HG03280 (cell line): ENCODE measurements around the gene METTL25B.

Experiments
- ATAC-seq: cut with Tn5 transposase; IDR thresholded peaks from one replicate; pipeline ENCODE4 v1.9.1; 2021; ENCODE audit warnings: mild to moderate bottlenecking, moderate library complexity; ENCODE audit not compliant: unreplicated experiment

Gene METTL25B

DNA sequence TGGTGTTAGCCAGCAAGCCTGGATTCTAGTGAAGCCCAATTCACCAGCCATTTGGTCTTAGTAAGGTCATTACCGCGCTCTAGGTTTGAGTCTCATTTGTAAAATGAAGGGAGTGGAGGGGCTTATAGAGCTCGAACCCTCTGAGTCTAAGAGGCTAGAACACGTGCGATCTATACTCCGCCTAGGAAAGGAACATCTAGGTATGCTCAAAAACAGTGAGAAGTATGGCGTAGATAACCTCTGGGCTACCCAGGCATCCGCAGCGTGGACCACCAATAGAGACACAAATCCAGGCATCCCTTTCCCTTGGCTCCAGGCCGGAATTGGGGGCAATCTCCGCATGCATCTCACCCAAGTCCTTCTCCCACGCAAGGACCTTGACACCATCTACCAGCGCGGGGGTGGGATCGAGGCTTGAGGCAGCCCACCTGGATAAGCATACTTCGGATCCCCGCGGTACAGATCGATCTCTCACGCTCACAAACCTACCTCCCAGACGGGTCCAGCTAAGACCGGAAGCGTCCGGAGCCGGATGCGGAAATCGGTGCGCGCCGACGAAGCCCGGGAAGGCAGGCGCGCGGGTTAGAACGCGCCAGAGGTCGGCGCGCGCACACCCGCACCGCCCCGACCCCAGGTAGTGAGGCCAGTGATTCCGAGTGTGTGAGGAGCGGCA is at the start of gene METTL25B:
Gene METTL25B (plus strand): TSS at position 544 of the 673 bp plus-strand sequence. CDS start 636 bp downstream, outside the sequence.
- ATAC-seq, result peak; percentile 51

DNA sequence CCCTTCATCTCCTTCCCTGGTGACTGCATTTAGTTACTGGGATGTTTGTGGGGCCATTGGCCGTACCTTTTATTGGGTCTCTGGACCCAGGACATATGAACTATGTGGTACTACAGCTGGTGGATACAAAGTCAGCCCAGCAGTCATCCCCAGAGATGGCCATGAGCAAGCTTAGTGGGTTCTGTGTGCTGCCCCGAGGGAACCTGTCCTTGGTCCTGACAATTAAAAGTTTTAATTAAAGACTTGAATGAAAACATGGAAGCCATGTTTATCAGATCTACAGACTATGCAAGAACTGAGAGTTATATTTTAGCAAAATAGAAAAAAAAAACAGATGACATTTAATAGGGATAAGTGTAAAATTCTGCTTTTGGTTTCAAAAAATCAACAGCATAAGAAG is 48.2 kb upstream of the METTL25B start:
- ATAC-seq, result no peak

DNA sequence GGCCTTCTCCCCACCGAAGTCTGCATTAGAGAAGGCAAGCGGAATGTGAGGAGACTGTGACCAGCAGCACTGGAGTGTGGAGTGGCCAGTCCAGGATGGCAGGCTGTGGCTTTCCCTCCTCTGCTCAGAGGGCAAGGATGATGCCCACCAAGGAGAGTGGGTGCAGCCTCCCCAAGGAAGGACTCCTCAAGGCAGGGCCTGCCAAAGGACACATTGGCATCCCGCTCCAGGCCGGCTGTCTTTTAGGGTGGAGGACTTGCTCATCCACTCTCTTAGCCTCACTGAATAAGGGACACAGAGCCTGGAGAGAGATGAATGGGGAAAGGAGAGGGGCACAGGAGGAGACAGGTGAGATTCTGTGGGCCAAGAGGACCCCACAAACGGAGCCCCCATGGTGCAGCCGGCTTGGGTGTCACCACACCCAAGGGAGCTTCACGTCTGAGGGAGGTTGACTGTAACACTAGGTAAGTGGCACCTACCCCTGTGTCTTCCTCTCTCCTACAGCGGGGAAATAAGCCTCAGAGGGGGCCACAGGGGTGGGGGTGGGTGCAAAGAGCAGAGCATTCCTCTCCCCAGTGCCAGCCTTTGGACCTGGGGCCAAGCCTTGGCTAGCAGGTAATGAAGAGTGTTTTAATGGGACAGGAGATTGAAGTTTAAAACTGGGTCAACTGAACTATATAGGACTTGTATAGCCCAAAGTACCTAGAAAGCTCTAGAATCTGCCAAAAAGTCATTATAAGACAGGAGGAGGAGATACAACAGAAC is 46.9 kb upstream of the METTL25B start:
- ATAC-seq, result no peak

DNA sequence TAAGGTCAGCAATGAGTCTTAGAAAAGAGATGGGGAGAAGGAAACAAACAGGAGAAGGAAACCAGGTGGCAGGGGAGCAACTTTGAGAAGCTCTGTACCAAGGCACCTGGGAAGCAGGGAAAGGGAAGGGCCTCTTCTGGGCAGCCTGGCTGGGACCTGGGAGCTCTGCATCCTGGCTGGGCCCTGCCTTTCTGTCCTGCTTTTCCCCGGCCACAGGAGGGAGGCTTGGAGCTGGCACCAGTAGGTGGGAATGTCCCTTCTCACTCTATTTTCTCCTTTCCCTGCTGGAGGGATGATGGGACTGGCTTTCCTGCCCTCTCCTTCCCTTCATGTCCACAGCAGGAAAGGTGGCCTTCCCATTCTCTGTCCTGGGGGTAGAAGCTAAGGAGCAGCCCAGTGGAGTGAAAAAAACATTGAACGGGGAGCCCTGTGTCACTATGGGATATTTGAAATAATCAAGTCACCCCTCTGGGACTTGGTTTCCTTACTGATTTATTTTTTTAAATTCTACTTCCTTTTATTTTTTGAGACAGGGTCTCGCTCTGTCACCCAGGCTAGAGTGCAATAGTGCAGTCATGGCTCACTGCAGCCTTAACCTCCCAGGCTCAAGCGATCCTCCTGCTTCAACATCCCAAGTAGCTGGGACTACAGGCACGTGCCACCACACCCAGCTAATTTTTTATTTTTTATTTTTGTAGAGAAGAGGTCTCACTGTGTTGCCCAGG is 45.9 kb upstream of the METTL25B start:
- ATAC-seq, result no peak

DNA sequence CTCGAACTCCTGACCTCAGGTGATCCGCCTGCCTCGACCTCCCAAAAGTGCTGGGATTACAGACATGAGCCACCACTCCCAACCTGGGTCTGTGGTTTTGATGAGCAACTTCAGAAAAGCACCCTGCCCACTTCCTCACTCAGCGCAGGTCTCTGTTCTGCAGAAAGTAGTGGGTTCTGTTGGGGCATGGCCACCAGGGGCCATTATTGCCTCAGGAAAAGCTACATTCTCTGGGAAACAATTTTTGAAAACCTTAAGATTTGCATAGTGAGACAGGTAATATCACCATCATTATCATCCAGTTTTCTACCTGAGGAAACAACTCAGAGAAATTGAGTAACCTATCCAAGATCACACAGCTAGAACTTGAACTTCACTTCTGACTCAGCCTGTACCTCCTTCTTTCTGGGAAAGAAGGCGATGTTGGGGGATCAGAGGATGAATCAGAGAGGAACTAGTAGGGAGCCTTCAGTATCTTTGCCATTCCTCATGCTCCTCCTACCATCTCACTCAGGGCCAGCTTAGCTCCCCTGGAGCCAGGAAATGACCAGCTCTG is 44.0 kb upstream of the METTL25B start:
- ATAC-seq, result no peak

DNA sequence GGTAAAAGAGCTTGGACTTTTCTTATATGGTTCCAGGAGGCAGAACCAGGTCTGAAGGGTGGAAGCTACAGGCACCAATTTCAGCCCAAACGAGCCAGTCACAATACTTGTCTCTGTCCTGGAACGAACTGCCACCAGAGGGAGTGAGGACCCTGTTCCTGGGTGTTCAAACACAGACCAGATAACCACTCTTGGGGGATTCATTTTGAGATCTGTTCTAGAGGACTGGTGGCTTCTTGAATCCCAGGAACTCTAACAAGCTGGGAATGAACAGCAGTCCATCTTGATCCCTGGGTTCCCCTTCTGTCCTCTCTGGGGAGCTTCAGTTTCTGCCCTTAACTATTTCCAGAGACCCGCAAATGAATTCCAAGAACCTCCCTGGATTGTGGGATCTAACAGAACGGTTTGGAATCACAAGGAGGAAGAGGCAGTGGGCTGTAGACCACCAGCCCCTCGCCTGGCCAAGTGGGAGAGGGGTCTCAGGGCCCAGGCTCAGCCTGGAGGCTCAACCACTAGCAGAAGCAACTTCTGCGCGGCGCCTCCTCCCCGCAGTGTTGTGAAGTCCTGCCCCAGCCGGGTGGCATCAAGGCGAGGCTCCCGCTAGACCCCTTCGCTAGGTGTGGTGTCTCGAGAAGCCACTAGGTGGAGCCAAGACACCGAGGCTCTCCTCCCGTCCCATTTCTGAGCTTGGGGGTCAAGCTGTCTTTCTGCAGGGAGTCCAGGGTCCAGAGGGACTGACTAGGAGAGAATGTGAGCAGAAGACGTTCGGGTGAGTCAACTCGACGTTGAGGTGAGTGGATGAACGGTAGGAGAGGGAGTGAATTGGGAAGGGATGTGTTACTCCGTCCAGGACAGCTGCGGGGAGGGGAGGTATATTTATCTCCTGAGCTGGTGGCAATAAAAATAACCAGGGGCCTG is 39.0 kb upstream of the METTL25B start:
- peak; percentile 63 for ATAC-seq

DNA sequence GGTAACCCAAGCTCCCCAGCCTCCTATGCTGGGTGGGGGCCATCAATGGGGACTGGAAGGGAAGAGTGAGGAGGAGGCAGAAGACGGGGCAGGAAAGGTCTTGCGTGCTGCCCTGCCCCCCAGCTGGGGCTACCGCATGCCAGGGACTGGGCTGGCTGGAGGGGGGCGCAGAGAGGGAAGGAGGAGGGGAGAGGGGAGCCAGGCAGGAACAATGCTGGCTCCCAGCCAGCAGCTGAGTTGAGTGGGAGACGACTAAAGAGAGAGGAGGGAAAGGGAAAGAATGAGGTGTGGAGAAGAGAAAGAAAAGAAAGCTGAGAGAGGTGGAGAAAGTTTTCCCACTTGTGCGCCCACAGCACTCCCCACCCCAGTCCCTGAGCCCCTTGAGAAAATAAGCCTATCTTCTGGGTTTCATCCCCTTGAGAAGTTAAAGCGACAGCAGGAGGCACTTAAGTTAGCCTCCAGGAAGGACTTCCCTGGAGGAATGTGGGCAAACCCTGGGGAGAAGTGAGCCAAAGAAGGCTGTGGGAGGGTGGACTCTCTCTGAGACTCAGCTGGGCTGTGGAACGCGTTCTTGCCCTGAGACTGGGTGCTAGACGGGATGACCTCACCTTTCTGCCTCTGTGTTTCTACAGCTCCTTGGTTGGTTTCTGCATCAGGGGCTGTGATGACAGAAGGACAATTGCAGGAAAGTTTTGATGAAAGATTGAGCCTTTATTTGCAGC is 38.2 kb upstream of the METTL25B start:
- no peak for ATAC-seq

DNA sequence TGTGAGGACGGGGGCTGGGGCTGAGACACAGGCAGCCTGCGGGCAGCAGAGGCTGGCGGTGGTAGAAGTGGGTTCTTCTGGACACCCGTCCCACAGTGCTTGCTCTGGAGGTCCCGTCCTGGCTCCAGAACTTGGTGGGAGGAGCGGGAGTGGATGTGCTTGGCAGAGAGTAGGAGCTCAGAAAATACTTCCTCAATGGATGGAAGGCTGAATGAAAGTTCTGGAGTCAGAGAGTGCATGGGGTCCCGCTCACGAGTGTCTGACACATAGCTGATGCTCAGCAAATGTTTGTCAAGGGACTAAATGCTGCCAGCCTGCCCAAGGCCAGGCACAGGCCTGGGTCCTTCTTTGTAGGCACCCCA is 37.6 kb upstream of the METTL25B start:
- ATAC-seq, result no peak

DNA sequence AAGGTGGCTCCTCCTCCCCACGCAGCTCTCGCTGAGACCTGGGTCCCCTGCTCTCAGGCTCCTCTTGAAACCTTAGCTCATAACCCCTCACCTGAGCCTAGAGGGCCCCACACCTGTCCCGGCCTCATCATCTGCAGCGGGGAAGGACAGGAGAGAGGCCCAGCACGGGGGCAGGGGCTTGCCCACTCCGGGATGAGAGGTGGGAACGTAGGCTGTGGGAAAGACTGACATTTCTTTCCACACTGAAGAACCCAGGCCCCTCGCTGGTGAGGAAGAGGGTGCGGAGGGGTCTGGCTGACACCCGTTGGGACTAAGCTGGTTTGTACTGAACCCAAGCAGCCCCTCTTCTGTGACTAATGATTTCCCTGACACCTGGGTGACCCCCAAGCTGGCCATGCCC is 37.1 kb upstream of the METTL25B start:
- no peak for ATAC-seq

DNA sequence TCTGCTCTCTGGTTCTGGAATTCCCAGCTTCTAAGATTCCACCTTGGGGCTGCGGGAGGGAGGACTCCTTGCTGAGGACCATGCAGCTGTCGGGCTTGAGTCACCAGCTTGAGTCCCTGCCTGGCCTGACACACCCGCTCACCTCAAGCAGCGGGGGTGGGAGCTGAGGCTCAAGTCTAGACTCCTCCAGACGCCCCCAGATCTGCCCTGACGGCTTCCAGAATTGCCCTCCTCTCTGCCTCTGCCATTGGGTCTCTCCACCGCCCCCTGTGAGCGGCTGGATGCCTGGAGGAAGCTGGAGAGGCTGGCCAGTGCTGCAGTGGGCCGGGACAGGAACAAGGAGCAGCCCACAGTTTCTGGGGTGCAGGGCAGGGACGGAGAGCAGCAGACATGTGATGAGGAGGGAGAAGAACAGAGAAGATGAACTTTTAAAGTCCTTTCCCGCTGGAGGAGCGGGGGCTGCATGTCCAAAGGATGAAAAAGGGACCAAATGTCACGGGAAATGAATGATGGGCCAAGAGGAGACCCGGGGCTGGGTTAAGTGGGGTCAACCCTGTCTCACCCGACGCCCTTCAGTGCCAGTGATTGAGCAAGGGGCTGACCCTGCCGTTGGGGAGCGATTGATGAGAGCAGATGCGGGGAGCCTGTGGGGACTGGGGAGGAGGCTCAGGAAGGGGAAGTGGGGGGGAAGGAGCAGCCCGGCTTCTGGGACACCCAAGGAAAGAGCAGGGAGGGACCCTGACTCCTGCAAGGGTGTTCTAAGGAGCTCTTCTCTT is 36.4 kb upstream of the METTL25B start:
- no peak for ATAC-seq

DNA sequence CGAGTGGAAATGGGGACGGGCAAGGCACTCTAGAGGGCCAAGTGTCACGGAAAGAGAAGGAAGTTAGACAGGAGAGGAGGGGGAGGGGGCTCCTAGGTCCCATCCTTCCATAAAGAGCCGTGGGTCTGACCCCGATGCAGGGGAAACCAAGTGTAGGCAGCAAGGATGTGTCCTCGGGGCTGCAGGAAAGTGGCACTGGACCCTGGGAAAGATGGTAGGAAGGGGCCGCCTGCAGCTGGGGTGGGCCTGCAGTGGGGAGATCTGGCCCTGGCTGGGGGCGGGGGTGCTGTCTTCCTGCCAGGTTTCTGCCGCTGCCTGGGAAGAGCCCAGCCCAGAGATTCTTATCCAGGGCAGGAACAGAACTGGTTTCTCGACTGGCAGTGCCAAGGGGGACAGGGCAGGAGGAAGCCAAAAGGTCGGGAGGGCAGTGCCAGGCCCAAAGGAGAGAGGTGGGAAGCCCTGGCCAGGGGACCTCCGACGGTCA is 35.8 kb upstream of the METTL25B start:
- no peak for ATAC-seq

DNA sequence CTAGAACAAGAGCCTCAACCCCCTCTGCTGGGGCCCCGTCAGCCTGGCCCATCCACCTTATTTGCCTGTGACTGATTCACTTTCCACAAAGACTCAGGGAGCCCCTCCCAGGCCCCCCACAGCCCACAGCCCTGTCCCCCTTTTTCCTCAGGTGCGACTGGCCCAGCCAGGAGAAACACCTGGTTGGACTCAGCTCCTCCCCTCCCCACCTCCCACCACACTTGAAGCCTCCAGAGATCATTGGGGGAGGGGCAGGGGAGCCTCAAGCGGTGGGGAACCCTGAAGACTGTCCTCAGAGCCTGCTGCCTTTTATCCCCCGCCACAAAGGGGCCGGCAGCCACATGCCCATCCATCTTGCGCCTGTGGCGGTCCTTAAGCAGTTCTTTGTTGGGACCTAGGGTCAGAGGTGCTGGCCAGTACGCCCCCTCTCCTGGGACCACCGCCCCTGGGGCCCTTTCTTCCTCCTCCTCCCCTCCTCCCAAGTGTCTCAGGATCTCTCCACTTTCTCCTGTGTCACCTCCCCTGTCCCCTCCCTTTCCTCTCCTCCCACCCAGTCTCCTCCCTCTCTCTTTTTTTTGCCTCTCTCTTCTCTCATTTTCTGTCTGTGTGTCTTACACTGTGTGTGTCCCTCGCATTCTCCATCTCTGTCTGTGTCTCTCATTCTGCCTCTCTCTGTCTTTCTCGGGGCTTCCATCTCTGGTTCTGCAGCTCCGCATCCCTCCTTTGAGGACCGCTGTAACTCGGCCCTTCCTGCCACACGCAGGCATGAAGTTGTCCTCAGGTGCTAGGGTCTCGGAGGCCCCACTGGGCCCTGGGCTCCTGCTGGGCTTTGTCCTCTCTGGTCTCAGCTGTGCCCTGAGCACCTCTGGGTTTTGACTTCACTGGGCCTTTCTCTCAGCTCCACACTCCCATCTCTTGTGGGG is 35.1 kb upstream of the METTL25B start:
- no peak for ATAC-seq

DNA sequence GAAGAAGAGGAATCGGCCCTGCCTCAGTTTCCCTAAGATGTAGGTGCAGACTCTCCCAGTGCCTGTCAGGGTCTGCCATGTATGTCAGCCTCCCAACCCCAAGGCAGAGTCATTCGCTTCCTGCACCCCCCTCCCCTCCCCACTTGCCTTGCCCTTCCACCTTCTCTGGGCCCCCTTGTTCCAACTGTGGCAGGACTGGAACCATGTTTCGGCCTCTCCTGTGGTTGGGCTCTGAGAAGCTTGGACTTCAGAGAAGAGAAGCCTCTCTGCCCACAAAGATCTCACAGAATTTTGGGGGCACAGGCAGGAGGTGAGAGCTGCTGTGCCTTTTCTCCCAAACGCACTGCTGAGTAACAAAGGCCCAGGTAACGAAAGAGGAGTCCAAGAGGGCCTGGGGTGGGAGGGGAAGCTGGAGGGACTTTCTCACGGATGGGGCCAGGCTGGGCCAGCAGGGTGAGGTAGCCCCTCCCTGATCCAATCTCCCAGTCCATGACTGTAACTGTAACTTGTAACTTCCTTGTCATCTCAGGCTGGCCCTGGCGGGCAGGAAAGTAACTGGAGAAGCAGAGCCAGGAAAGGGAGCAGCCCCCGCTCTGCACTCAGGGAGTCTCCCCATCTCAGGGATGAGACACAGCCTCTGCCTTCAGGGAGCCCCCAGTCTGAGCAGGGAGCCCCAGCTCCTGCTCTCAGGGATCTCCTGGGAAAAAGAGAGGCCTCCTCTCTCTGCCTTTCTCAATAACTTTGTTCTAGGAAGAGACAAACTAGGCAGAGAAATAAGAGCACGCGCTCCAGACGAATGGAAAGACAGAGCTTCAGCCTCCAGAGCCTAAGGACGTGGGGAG is 34.2 kb upstream of the METTL25B start:
- ATAC-seq, result no peak

DNA sequence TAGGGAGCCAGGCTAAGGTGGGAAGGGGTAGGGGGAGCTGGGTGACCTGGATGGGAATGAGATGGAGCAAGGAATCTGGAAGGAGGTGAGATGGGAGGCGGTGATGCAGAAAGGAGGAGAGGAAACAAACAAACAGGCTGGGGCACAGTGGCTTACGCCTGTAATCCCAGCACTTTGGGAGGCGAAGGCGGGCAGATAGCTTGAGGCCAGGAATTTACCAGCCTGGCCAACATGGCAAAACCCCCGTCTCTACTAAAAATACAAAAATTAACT is 33.6 kb upstream of the METTL25B start:
- no peak for ATAC-seq

DNA sequence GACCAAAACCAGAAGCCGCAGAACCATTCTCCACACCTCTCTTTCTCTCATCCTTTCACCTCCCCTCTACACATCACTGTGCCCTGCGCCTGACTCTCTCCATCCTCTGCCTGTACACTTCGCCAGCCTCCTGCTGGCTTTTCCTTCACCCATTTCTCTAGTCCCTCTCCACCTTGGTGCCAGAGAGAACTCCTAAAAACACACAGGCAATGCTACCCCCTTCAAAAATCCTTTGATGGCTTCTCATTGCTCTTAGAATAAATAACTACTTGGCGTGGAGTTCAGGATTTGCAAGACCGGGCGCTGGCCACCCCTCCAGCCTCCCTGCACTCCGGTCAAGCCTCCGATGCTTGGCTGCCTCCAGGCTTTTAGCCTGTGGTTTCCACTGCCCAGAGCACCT is 31.5 kb upstream of the METTL25B start:
- no peak for ATAC-seq

DNA sequence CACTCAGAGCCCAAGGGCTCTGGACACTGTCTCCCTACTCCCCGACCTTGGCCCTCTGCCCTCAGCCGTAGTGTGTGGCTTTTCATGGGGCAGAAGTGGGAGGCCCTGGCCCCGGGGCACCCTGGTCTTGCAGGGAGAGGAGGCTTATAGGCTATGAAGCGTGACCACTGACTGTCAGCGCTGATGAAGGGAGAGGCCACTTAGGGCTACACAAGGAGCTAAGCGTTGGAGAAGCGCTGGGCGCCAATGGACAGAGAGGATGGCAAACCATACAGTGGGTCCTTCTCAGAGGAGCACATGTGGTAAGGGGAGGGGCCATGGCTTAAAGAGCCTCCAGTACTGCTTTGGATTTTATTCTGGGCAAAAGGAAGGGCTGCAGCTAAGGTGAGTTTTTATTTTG is 30.8 kb upstream of the METTL25B start:
- no peak for ATAC-seq

DNA sequence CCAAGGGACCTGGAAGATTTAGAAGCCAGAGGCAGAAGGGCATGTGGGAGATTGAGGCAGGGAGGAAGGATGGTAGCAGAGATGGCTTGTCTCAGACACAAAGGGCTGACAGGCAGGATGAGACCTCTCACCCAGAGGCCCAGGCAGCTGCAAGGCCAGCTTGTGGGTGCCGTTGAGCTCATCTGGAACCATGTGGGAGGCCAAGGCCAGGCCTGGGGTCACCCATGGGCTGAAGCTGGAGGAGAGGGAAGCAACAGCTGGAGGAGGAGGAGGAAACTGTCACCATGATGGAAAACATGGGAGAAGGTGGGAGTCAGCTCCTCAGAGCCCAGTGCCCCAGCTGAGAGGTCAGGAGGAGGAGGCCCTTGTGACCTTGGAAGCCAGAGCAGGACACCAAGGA is 29.3 kb upstream of the METTL25B start:
- ATAC-seq, result no peak
